DLD1 (cell line): ENCODE results near the gene SLC1A2.

Source experiments
- in situ Hi-C: cut with HindIII; loops from 2 replicates; pipeline ENCODE4 v1.10.0; 2017; ENCODE audit warnings: low sequenced_read_pairs

The SLC1A2 gene

DNA sequence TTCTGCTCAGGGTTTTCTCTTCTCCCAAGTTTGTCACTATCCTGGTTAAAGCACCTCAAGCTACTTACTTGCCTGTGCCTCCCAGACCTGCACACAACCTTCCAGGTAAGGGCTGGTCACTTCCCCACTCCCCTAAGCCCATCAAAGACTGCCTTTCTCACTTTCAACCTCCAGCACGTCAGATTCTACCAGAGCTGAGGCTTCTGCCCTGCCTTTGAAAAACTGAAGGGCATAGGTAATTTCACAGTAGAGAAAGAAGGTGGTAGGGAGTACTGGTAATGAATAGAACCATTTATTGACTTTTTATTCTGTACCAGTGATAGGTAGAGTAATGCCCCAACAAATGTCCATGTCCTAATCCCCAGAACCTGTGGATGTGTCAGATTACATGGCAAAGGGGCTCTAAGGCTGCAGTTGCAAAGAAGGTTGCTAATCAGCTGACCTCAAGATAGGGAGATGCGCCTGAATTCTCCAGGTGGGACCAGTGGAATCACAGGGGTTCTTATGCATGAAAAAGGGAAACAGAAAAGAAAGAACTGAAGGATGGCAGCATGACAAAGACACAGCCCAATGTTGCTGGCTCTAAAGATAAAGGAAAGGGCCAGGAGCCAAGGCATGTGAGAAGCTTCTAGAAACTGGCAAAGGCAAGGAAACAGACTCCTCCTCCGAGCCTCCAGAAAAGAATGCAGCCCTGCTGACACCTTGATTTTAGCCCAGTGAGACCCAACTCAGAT is 89.0 kb downstream of the SLC1A2 start:
- in situ Hi-C loops, result no loop called here

DNA sequence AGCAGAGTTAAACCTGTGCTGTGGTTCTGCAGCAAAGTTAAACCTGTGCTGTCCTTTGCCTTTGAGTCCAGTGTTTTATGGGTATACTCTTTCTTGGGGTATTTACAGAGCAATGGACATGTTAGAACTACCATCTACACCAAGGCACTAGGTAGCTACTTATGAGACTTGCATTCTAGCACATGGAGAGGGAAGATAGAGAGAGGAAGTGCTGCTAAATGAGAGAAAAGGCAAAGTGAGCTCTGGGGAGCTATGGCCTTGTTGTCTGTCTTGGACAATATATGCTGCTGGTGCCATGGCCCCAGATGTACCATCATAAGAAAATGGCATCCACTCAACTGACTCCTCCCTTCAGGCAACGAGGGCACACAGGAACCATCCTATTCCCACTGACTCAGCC is 91.5 kb downstream of the SLC1A2 start:
- in situ Hi-C loops, result no loop called here

DNA sequence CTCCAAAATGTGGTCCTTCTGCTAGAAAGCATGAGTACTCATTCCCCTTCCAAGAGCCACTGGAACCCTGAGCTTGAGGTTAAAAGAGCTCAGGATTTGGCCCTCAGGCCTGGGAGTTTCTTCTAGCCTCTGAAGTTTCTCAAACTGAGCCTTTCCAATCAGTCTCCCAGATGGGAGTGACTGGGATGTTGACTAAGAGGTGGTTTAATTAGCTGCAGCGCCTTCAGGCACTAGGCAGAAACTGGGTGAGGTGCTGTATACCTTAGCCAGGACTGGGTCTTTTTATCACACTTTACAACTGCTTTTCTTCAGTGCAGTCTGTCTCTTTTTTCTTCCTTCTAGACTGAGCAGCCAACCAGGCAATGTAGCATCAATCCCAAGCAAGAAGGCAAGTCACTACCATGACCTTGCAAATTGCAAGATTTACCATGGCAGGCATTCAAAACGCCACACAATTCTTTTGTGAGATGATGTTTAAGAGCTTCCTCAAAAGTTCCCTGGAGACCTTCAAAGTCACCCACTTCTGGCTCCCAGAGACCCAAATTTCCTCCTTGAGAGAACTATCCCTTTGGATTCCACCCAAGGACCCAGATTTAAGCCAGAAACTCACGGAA is 93.0 kb downstream of the SLC1A2 start:
- in situ Hi-C loops, result no loop called here

DNA sequence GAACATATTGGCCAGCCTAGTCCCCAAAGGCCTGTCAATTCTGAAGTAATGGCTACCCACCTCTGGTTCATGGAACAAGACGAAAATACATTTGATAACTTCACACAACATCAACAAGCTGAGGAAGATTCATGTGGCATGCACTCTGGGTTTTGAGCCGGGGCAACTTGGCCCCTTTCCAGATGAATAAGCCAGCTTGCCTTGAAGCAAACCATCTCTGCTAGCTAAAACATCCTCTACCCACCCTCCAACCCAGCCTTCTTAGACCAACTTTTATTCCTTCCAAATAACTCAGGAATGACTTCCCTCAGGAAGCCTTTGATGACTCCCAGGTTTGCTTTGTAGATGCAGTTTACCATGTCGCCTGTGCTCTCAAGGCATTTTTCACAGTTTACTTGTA is 94.4 kb downstream of the SLC1A2 start:
- in situ Hi-C loops, result no loop called here

DNA sequence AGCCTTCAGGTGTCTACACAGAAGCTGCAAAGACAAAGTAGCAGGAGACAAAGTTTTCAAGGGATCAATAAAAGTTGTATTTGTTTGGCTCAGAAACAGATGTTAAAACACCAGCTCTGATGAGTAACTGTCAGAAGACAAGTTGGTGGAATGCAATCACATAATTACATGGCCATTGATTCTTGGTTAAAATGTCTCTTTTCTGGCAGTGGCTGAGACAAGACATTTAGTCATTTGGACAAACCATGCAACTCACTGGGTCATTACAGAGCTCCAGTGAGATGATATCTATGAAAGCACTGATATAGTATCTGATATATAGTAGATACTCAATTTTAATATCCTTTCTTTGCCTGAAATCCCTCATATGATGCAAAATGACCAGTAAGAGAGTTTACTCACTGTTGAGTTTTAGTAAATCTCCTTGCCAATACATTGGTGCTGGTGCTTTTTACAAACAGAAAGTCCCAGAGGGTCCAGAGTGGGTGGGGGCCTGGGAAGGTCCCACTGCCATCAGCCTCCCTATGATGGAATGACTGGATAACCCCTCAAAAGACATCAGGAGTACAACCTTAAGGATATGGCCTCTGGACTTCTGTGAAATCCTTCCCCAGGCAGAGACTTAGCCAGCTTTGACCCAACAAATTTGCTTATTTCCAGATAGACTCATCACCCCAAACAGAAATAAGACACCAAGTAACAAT is 95.0 kb downstream of the SLC1A2 start:
- in situ Hi-C loops, result no loop called here

DNA sequence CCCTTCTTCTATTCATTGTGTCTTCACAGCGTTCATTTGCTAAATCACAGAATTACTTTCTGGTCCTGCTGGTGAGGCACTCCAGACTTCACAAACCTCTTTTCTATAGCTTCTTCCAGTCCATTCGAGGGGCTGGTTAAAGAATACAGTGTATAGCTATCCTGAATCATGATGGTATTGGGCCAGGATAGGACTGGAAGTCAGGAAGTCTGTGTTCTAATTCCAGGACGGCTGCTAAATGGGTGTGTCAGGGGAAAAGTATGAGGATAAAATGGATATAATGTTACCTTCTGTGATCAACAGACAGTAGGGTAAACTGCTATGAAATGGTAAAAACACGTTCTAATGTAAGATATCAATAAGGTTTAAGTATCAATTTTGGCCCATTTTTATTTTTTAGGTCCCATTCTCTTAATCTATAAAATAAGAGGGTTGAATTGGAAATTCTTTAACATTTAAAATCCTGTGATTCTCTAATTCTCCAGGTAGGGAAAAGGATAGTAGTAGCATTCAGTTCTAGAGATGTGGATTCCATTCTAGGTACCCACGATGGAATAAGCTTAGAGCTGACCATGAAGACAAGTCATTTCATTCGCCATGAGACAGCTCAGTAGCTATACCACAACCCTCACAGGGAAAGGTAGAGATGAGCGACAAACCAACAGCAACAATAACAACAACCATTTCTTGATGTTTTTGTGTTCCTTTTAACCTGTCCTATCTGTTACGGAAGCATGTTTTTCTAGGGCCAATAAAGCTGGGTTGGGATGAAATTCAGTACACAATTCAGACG is 96.1 kb downstream of the SLC1A2 start:
- in situ Hi-C loops, result no loop called here

DNA sequence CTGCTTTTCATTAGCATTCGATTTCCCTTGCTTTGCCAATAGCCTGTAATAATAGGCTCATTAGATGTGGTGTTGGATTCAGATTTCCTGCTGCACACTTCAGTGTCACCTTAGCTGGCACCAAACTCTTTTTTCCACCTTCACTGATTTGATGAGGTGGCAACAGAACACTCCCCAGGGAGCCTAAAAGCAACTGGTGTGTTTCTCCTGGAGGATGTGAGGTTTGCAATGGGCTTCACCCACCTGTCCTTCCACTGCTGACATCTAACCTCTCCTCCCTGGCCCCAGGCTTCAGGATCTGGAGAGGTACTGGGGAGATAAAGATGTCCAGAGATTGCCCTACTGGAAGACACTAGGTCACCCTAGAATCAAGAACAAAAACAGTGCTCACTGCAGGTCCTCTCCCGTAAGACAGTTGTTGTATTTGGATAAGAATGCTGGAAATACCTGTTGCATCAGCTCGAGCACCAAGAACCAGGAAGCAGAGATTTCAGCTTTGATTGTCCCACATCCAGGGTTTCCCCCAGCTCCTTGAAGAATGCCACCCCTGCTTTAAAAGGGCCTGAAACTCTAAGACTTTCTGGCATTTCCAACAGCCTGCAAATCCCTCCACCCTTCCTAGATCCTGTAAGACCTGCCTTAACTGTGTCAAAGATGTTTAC is 96.9 kb downstream of the SLC1A2 start:
- in situ Hi-C loops, result no loop called here

DNA sequence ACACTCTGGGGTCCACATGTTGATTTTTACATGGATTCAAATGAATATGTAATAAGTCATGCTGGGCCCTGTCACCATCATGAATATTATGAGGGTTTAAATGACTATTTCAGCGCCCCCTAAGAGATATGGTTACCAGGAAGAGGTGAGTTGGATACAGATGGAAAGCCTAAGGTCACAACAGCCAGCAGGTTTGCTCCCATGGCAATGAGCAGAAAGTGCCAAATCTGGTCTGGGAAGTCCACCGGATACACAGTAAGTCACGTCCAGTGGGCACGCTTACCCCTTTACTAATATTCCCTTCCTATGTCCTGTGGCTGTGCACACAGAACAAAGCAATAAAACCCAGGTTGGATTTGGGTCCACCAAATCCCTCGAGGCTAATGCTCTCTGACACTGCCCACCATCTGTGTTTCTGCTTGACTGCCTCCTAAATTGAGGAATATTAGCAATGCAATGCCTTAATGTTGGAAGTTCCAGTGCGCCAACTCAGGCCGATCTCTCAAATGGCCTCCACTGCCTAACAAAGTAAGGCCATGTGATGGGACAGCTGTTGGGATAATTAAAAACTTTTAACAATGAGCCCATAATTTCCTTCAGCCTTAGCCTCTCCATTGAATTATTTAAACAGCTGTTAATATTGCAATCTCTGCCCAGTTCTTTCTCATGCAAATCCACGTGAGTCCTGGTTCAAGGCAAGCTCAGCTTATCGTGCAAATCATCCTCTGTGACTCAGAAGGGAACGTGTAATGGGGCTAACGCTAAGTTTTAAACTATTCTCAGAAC is 97.6 kb downstream of the SLC1A2 start:
- in situ Hi-C loops, result no loop called here

DNA sequence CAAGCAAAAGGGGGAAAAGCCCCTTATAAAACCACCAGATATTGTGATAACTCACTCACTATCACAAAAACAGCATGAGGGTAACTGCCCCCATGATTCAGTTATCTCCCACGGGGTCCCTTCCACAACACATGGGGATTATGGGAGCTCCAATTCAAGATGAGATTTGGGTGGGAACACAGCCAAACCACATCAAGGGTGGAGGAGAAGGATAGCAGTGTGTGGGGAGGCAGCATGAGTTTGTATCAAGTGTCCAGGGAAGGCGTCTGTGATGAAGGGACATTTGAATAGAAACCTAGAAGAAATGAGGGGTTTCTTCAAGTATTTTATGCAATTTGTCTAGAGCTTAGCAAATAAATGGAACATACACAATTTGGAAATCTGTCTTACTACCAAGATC is 98.2 kb downstream of the SLC1A2 start:
- in situ Hi-C loops, result no loop called here

DNA sequence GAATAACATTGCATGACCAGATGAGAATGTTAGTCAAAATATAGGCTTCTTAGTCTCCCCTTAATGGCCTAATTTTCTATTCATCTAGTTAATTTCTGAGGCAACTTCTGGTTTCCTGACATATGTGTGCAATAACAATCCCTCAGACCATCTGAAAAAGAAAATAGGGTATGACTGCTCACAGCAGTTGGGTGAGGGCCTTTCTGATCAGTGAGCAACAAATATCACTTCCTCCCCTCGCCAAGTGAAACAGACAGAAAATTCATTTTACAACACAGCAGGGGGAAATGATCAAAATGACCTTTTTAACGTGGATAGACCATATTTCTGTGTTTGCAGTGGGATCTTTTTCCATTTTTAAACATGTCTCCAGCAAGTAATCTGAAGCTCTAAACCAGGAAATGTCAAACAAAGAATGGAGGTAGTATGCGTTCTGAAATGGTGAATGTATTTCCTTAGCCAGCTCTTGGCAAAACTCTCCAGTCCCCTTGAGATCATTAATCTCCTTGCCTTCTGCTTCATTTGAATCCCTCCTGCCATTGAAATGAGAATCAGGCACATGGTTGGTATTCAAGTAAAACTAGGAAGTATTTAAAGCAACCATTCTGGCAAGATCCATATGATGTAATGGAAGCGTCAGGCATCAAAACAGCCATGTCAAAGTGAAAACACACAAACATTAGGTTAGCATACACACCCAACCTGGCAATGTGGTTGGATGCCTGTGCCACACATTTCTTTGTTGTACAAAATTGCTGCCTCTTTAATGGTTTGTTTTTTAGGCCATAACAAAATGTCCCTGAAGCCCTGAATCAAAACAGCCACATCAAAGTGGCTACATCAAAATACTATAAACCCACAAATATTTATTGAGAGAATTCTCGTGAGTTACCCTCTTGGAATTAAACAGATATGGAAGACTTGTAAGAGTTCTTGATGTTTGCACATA is 100.1 kb downstream of the SLC1A2 start:
- in situ Hi-C loops, result no loop called here

DNA sequence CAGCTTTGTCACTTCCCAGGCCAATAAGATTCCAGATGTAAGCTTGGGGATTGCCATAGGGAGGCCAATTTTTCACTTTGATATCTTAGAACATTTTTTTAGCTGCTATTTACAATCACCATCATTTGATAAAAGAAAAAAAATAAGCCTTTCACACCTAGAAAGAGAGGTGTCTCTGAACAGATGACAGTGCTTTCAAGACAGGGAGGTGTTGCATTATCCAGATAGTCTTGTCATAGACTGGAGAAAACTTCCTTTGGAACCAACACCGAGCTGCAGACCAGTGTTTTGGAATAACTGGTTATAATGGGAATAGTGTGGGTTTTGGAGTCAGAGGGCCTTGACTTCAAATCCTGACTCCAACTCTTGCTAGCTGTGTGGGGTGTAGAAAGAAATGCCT is 101.0 kb downstream of the SLC1A2 start:
- in situ Hi-C loops, result no loop called here

DNA sequence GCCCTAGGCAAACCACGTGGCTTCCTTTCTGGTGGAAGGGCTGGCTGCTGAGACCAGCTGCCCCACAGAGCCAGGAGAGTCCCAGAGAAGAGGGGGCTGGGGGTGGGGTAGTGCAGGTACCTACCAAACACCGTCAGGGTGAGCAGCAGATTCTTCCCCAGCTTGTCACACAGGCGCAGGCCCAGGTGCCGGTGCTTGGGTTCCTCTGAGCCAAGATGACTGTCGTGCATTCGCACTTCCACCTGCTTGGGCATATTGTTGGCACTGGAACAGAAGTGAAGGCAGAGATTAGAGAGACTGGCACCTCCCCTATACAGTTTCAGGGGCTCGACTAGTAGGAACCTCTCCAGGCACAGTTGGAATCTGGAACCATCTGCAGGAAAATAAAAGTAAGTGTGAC is 102.1 kb downstream of the SLC1A2 start:
- in situ Hi-C loops, result no loop called here

DNA sequence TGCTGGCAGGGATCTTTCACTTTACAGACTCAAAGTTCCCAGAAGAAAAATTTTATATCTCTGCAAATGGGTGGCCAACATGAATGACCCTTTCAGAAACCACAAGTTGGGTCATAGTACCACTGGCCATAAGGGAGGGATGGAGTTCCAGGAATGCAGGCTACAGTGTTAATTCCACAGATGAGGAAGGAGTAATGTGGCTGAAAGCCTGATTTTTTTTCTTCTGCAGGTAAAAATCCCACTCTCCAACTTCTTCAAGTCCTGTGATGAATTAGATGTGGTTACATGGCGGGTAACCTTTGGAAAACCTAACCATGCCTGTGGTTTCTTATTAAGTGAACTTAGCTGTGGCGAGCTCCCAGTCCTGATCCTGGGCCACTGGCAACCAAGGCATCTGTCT is 103.2 kb downstream of the SLC1A2 start:
- in situ Hi-C loops, result no loop called here

DNA sequence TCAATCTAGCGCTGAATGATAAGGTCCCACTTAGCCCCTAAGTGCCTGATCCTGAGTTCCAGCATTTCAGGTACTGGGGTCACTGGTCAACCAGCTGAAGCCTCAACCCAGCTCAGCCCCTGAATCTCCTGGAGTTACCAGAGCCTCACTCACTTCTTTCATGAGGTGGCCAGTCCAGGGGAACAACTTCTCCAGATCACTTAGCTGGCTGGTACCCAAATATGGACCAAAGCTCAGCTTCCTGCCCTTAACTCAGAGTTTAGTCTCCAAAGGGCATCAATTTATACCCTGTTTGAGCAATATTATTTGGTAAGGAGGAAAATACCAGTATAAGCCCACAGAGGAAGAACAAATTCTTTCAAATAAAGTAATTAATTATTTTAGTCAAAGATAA is 105.6 kb downstream of the SLC1A2 start:
- in situ Hi-C loops, result no loop called here

DNA sequence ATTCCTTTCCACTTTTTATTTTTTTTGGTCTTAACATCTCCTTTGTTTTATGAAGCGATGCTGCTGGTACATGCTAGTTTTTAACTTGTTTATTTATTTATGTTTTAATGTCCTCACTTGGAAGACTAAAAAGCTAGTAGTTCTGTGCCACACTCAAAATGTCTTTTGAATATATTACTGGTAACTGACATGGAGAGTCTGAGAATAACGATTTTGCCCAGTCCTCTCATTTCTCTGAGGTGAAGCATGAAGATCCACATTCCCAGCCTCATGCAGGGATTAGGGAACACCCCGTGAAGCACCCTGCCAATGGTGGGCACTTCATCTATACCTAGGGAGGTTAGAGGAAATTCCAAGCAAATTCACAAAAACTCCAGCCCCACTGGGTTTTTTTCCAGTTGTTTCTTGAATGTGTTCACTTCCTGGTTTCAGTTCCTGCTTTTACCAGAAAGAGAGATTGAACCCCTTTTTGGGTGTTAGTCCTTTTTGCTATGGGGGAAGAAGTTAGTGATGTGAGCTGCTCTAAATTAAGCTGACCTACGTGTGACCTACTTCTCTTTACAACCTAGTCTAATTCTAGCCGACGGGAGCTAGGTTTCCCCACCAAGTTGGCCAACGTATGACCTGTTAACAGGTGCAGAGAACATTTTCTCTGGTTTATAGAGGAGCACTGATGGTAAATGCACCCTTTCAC is 106.1 kb downstream of the SLC1A2 start:
- in situ Hi-C loops, result no loop called here

DNA sequence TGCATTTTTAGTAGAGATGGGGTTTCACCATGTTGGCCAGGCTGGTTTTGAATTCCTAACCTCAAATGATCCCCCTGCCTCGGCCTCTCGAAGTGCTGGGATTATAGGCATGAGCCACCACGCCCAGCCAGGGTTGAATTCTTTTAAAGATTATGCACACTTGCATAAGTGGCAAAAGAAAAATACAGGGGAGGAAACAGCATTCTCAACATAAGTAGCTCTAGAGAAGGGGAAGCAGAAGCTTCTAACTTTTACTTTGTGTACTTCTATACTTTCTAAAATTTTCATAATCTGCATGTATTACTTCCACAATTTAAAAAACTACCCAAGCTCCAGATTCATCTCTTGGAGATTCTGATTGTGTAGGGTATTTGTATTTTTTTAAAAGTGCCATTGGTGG is 108.0 kb downstream of the SLC1A2 start:
- in situ Hi-C loops, result no loop called here

DNA sequence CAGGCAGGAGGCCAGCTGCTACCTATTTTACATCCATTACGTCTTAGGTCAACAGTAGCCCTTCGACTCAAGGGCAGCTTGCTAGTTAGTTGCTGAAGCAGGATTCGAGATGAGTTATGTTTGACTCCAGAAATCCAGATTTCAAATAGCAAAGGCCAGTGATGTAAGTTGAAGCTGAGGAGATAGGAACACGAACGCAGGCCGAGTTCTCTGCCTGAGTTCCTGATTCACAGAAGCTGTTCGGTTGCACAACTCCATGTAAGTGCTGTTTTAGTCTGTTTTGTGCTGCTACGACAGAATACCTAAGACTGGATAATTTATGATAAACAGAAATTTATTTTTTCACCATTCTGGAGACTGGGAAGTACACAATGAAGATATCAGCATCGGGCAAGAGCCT is 111.2 kb downstream of the SLC1A2 start:
- in situ Hi-C loops, result no loop called here

DNA sequence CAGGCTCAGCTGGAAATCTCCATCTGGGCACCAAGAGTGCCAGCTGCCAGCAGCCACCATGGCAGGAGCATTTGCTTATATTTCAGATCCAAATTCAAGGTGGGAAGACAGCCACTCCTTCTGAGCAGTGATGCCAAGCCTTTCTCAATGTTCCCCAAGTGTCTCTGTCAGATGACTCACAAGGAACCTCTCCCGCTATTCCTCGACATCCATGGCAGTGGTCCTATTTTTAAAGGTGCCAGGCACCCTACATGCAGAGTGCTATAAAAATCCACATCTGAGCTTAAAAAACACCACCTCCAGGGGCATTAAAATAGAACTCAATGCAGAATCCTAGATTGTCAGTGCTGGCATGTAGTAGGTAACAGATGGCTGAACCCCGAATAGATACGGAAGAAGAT is 112.1 kb downstream of the SLC1A2 start:
- in situ Hi-C loops, result no loop called here
